GM12873 (cell line): ENCODE measurements around the gene EMX1.

ENCODE experiments used
- CTCF ChIP-seq: IDR thresholded peaks from 2 replicates; pipeline ENCODE4 v1.5.1; 2012; ENCODE audit warnings: low read depth, mild to moderate bottlenecking, moderate library complexity, low read length, control low read depth; ENCODE audit not compliant: insufficient read depth; ENCODE audit errors: missing control alignments

Gene EMX1

GRCh38 chr2:72982781-72983499, 65.6 kb downstream of the EMX1 start:
- TF ChIP-seq CTCF = no peak

GRCh38 chr2:72983500-72984161, 66.3 kb downstream of the EMX1 start:
- TF ChIP-seq CTCF = no peak

- no peak for TF ChIP-seq CTCF
Measured at GRCh38 chr2:72984172-72984671, 66.9 kb downstream of the EMX1 start.
